IPS-15b (cell line): ENCODE results near the gene NAPA.

ENCODE experiments used
- H3K27me3 ChIP-seq: one replicate; pipeline ENCODE4 v1.6.1; 2013; ENCODE audit warnings: low read length; ENCODE audit not compliant: control insufficient read depth, insufficient read depth
- H3K36me3 ChIP-seq: one replicate; pipeline ENCODE4 v1.6.1; 2013; ENCODE audit warnings: low read length; ENCODE audit not compliant: control insufficient read depth, insufficient read depth
- H3K4me1 ChIP-seq: one replicate; pipeline ENCODE4 v1.6.1; 2013; ENCODE audit warnings: mild to moderate bottlenecking, low read length; ENCODE audit not compliant: control insufficient read depth, insufficient read depth
- H3K4me3 ChIP-seq: one replicate; pipeline ENCODE4 v1.5.1; 2013; ENCODE audit warnings: low read depth, low read length
- H3K9ac ChIP-seq: one replicate; pipeline ENCODE4 v1.6.1; 2013; ENCODE audit warnings: low read depth, mild to moderate bottlenecking, low read length
- H3K9me3 ChIP-seq: one replicate; pipeline ENCODE4 v1.6.1; 2013; ENCODE audit warnings: mild to moderate bottlenecking, low read length; ENCODE audit not compliant: control insufficient read depth, insufficient read depth

Gene NAPA

GRCh38 chr19:47514869-47515588 lies at the start of gene NAPA:
Gene NAPA, minus strand, starts transcription at chr19:47515063. Its CDS starts 123 bp downstream, at chr19:47514940.
- peak within 1 kb of the TSS; percentile 97 for H3K9ac ChIP-seq

GRCh38 chr19:47564081-47564480 lies 49.2 kb upstream of the NAPA start:
- Histone ChIP-seq H3K27me3 (no peaks in the 10 kb centered on the region), H3K4me1 (no peaks in the 10 kb centered on the region), H3K36me3 (no peaks in the 10 kb centered on the region), H3K9ac (no peak overlapping the region), H3K4me3 (no peak overlapping the region), H3K9me3 (no peaks in the 10 kb centered on the region)

More at GRCh38 chr19:47514869-47515588, at the start of gene NAPA:
- H3K9me3 ChIP-seq = no peaks in the 10 kb centered on the region
- peak within 1 kb of the TSS; percentile 97 for H3K4me3 ChIP-seq
- no peaks in the 10 kb centered on the region for H3K36me3 ChIP-seq
- H3K27me3 ChIP-seq = no peaks in the 10 kb centered on the region
- no peaks in the 10 kb centered on the region for H3K4me1 ChIP-seq

- no peak overlapping the region for H3K9ac ChIP-seq
- H3K4me1 ChIP-seq = no peaks in the 10 kb centered on the region
- H3K27me3 ChIP-seq = no peaks in the 10 kb centered on the region
- no peaks in the 10 kb centered on the region for H3K36me3 ChIP-seq
- H3K4me3 ChIP-seq = no peak overlapping the region
- no peaks in the 10 kb centered on the region for H3K9me3 ChIP-seq
Measured at GRCh38 chr19:47561440-47562057, 46.7 kb upstream of the NAPA start.

- H3K4me1 ChIP-seq = no peaks in the 10 kb centered on the region
- no peaks in the 10 kb centered on the region for H3K9me3 ChIP-seq
- H3K27me3 ChIP-seq = no peaks in the 10 kb centered on the region
- H3K9ac ChIP-seq = no peak overlapping the region
- no peak overlapping the region for H3K4me3 ChIP-seq
- no peaks in the 10 kb centered on the region for H3K36me3 ChIP-seq
Measured at GRCh38 chr19:47560999-47561398, 46.1 kb upstream of the NAPA start.

GRCh38 chr19:47550129-47550528 lies 35.3 kb upstream of the NAPA start:
- no peaks in the 10 kb centered on the region for H3K27me3 ChIP-seq

GRCh38 chr19:47549261-47549862 lies 34.5 kb upstream of the NAPA start:
- H3K36me3 ChIP-seq = no peaks in the 10 kb centered on the region
- no peaks in the 10 kb centered on the region for H3K4me1 ChIP-seq
- H3K9me3 ChIP-seq = no peaks in the 10 kb centered on the region
- no peak overlapping the region for H3K4me3 ChIP-seq
- H3K27me3 ChIP-seq = no peaks in the 10 kb centered on the region
- no peak overlapping the region for H3K9ac ChIP-seq

More at GRCh38 chr19:47550129-47550528, 35.3 kb upstream of the NAPA start:
- Histone ChIP-seq H3K4me1 (no peaks in the 10 kb centered on the region), H3K9ac (no peak overlapping the region), H3K36me3 (no peaks in the 10 kb centered on the region), H3K9me3 (no peaks in the 10 kb centered on the region), H3K4me3 (no peak overlapping the region)

- Histone ChIP-seq H3K4me1 (no peaks in the 10 kb centered on the region), H3K27me3 (no peaks in the 10 kb centered on the region), H3K9me3 (no peaks in the 10 kb centered on the region), H3K4me3 (no peak overlapping the region), H3K36me3 (no peaks in the 10 kb centered on the region), H3K9ac (no peak overlapping the region)
Measured at GRCh38 chr19:47547199-47547598, 32.3 kb upstream of the NAPA start.

- no peak overlapping the region for H3K4me3 ChIP-seq
- no peaks in the 10 kb centered on the region for H3K27me3 ChIP-seq
- H3K36me3 ChIP-seq = no peaks in the 10 kb centered on the region
- H3K9me3 ChIP-seq = no peaks in the 10 kb centered on the region
- peak overlapping the region; percentile 37 for H3K9ac ChIP-seq
- H3K4me1 ChIP-seq = no peaks in the 10 kb centered on the region
Measured at GRCh38 chr19:47545061-47545948, 30.4 kb upstream of the NAPA start.

- no peaks in the 10 kb centered on the region for H3K4me1 ChIP-seq
- H3K27me3 ChIP-seq = no peaks in the 10 kb centered on the region
- no peaks in the 10 kb centered on the region for H3K9me3 ChIP-seq
- H3K9ac ChIP-seq = no peak overlapping the region
- no peaks in the 10 kb centered on the region for H3K36me3 ChIP-seq
- no peak overlapping the region for H3K4me3 ChIP-seq
Measured at GRCh38 chr19:47544476-47544875, 29.6 kb upstream of the NAPA start.

GRCh38 chr19:47544075-47544474 lies 29.2 kb upstream of the NAPA start:
- Histone ChIP-seq H3K36me3 (no peaks in the 10 kb centered on the region), H3K9ac (no peak overlapping the region), H3K9me3 (no peaks in the 10 kb centered on the region)

GRCh38 chr19:47542030-47542475 lies 27.2 kb upstream of the NAPA start:
- no peak overlapping the region for H3K9ac ChIP-seq
- no peaks in the 10 kb centered on the region for H3K27me3 ChIP-seq
- no peak overlapping the region for H3K4me3 ChIP-seq
- H3K4me1 ChIP-seq = no peaks in the 10 kb centered on the region
- H3K36me3 ChIP-seq = no peaks in the 10 kb centered on the region
- no peaks in the 10 kb centered on the region for H3K9me3 ChIP-seq

More at GRCh38 chr19:47544075-47544474, 29.2 kb upstream of the NAPA start:
- Histone ChIP-seq H3K4me1 (no peaks in the 10 kb centered on the region), H3K4me3 (no peak overlapping the region), H3K27me3 (no peaks in the 10 kb centered on the region)
